GM10266 (cell line): ENCODE results near the gene PRICKLE1.

Experiments used
- DNase-seq: peaks from one replicate; pipeline ENCODE4 v3.0.0; 2012; ENCODE audit errors: extremely low spot score
- TF ChIP-seq, protein P1 (sequence below): IDR thresholded peaks from 2 replicates; pipeline ENCODE4 v1.5.1; 2012; ENCODE audit warnings: mild to moderate bottlenecking, low read depth; ENCODE audit not compliant: control insufficient read depth, insufficient read depth; ENCODE audit errors: missing control alignments

The PRICKLE1 gene

DNA sequence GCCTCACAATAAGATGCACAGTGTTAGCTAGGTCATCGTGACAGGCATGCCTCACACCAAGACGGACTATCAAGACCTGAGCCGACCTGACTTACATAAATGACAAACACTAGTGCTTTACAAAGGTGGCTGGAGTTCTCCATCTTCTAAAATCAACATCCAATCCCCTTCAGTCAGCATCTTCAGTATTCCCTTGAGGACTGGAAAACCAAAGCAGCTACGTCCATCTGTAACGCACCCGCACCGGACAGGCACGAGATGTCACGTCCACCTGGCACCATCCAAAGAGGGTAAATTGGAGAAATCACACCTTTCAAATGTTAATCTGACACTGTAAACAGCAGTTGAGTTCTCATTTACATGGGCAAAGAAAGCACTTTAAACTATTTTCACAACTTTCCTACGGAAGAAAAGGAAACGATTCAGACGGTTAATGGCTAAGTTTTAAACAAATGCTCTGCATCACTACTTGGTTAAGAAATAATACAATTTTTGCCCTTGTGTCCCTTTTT, 130.2 kb downstream of the PRICKLE1 start:
- TF ChIP-seq, protein P1, sequence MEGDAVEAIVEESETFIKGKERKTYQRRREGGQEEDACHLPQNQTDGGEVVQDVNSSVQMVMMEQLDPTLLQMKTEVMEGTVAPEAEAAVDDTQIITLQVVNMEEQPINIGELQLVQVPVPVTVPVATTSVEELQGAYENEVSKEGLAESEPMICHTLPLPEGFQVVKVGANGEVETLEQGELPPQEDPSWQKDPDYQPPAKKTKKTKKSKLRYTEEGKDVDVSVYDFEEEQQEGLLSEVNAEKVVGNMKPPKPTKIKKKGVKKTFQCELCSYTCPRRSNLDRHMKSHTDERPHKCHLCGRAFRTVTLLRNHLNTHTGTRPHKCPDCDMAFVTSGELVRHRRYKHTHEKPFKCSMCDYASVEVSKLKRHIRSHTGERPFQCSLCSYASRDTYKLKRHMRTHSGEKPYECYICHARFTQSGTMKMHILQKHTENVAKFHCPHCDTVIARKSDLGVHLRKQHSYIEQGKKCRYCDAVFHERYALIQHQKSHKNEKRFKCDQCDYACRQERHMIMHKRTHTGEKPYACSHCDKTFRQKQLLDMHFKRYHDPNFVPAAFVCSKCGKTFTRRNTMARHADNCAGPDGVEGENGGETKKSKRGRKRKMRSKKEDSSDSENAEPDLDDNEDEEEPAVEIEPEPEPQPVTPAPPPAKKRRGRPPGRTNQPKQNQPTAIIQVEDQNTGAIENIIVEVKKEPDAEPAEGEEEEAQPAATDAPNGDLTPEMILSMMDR: no peak

DNA sequence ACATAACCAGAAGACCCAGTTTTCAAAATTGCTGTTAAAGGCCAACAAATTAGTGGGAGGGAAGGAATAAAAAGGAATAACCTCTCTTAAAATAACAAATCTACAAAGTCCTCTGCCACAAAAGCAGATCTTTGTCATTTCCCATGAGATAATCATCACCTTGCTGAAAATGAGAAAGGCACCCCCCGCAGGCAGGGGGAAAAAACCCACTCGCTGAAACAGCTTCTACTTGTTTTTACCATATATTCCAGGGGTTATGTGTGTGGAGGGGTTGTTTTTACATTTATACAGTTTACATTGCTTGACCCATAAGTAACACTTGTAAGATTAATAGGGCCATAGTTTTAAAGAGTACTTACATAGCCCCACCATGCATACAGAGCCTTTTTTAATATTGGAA, 131.0 kb downstream of the PRICKLE1 start:
- no peak for DNase-seq
- TF ChIP-seq, protein P1: no peak

More for the DNA sequence above, 130.2 kb downstream of the PRICKLE1 start:
- no peak for DNase-seq

DNA sequence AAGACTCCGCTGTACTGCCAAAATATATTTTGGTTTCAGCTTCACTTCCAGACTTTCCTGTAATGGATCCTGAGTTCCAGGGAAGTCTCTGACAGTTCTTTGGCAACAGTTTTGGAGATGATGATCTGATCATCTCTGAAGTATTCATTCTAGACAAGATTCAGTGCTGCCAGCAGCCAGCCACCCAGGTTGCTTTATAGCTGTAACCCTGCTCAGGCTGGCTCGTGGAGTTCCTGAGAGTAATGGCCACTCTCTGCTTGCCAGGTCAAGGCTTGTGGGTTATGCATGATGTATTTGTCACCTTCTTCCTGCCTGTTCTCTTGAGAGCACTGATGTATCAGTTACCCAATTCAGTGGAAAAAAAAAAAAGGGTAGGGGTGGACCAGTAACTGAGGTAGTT, 139.3 kb downstream of the PRICKLE1 start:
- TF ChIP-seq, protein P1: no peak
- DNase-seq: no peak

DNA sequence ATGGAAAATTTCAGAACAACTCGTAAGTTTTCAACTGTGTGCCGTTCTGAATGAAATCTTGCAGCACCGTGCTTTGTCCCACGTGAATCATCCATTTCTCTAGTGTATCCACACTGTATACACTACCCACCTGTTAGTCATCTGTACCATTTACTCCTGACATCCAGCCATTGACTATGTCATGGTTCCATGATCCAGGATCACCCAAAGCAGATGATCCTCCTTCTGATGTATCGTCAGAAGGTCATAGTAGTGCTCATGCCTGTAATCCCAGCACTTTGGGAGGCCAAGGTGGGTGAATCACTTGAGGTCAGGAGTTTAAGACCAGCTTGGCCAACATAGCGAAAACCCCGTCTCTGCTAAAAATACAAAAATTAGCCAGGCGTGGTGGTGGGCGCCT, 140.7 kb downstream of the PRICKLE1 start:
- TF ChIP-seq, protein P1: no peak
- DNase-seq: no peak

DNA sequence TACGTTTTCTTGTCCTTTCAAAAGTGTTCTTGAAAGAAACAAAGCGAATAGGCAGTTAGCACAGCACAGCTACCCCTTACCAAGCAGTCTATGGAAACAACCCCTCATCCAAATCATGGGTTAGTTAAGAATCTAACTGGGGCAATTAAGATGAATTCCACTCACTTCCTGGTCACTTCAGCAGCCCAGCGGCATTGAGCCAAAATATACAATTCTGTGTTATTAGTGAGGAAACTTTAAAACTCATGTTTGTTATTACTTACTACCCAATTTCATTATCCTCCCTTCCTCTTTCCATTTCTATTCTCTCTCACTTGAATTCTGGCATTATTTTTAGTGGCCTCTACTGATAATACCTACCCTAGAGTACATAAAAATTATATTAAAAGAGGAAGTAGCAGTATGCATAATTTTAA, 142.2 kb downstream of the PRICKLE1 start:
- TF ChIP-seq, protein P1: no peak
- DNase-seq: no peak

DNA sequence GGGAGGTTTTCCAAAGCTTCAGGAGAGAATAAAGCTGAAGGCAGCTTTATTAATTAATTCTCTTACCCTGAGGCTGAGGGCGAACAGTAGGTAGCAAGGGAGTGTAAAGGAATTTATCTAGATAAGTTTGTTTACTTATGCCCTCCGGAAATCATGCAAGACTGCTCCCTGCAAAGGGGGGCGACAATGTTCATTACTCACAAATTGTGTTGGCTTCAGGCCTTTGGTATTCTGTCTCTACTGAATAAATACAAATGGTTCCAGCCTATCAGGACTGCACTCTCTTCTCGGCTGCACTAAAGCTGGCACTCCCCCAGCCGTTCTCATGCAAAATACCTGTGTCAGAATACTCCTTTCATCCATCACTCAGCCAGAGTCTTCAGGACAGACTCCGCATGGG, 142.8 kb downstream of the PRICKLE1 start:
- DNase-seq: no peak

DNA sequence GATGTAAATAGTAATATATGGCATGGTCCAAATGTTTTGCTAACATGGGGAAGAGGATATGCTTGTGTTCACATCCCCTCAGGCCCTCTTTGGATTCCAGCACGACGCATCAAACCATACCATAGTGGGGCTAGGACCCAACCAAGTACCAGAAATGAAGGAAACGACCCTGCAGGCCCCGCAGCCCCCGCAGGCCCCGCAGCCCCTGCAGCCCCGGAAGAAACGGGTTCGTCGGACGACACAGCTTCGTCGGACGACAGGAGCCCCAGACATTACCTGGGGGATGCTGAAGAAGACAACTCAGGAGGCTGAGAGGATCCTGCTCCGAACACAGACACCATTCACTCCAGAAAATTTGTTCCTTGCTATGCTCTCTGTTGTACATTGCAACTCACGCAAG, 143.7 kb downstream of the PRICKLE1 start:
- TF ChIP-seq, protein P1: no peak

More for the DNA sequence above, 142.8 kb downstream of the PRICKLE1 start:
- TF ChIP-seq, protein P1: no peak

More for the DNA sequence above, 143.7 kb downstream of the PRICKLE1 start:
- no peak for DNase-seq
